ENCODE measurements around the gene HLX.

Gene HLX

DNA sequence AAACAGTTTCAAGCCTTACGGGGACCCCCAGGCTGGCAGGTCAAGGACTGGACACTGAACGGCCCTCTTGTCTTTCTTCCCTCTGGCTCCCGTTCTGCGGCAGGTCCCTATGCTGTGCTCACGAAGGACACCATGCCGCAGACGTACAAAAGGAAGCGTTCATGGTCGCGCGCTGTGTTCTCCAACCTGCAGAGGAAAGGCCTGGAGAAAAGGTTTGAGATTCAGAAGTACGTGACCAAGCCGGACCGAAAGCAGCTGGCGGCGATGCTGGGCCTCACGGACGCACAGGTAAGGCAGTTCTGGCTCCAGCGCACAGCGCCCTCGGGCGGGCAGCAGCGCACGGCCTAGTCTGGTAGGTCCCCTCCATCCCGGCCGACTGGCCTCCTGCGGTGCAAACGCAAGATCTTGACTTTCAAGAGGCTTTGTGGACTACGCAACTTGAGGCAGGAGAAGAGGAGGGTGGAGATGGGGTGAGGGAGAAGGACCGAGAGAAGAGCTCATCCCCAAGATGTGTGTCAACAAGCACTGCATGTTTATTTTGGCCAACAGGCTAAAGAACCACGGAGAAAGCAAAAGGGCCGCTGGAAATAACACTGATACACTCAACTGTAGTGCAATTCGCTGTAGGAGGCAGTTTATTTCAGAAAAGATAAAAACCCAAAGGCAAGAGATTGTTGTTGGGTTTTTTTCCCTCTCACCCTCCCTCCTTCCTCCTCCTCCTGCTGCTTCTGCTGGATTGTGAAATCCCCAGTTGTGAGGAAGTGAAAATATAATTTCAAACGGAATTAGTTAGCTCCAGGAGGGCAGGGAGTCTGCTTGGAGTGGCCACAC lies 3.0 kb downstream of the HLX start:
- DNase-seq = no peak

DNA sequence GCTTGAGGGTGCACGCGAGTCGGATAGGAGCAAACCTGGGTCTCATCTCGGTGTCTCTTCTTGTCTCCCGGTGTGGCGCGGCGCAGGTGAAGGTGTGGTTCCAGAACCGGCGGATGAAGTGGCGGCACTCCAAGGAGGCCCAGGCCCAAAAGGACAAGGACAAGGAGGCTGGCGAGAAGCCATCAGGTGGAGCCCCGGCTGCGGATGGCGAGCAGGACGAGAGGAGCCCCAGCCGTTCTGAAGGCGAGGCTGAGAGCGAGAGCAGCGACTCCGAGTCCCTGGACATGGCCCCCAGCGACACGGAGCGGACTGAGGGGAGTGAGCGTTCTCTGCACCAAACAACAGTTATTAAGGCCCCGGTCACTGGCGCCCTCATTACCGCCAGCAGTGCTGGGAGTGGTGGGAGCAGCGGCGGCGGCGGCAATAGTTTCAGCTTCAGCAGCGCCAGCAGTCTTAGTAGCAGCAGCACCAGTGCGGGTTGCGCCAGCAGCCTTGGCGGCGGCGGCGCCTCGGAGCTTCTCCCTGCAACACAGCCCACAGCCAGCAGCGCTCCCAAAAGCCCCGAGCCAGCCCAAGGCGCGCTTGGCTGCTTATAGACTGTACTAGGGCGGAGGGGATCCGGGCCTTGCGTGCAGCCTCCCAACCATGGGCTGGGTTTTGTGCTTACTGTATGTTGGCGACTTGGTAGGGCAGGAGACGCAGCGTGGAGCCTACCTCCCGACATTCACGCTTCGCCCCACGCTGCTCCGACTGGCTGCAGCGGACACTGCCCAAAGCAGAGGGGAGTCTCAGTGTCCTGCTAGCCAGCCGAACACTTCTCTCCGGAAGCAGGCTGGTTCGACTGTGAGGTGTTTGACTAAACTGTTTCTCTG lies 5.1 kb downstream of the HLX start:
- DNase-seq = no peak

DNA sequence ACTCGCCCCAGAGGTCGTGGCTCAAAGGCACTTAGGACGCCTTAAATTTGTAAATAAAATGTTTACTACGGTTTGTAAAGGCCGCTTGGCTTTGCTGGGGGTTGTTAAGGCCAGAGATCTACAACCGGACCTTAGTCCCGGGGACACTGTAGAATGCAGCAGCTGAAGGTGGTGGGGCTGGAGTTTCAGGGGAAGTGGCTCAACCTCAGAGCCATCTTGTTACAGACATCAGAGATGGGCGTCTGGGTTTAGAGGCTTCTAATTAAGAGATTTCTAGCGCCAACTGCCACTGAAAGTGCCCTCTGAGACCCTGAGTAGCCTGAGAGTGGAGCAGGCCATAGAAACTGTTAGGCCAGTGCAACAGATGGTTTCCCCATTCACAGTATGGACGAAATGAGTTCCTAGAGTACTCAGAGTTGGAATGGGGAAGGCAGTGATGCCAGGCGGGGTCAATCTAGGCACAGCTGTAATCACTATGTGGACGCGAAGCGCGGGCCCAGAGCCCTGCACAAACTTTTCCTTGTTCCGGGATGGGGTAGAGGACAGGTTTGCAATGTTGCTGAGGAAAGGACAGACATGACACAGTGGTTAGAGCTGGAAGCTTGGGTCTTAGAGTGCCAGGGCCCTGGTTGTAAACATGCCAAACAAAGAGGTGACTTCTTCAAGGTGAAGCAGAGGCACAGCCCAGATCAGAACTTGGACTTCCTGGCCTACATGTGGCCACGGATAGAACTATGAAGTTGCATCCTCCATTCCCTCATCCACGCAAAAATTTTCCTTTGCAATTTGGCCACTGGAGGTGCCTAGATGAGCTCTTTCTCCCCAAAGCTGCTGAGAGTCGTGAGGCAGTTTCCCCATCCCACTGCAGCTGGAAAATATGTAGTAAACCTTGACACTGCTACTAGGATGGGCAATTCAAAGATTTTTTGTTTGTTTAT lies 6.0 kb downstream of the HLX start:
- no peak for DNase-seq

DNA sequence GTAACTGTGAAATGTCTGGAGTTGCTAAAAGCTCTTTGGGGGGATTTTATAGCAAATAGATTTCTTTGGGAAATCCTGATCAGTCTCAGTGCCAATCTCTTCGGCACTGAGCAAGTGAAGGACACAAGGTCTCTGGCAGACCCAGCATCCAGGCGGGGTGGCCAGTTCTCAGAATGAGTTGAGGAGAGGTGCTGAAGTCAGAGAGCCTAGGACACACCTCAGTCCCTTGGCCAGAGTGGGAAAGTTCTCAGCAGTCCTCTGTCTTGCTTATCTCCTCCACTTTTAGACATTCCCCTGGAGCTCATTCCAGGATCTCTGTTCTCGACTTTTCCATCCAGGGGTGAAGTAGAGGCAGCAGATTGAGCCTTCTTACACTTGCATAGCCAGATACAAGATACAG lies 6.7 kb downstream of the HLX start:
- no peak for DNase-seq

DNA sequence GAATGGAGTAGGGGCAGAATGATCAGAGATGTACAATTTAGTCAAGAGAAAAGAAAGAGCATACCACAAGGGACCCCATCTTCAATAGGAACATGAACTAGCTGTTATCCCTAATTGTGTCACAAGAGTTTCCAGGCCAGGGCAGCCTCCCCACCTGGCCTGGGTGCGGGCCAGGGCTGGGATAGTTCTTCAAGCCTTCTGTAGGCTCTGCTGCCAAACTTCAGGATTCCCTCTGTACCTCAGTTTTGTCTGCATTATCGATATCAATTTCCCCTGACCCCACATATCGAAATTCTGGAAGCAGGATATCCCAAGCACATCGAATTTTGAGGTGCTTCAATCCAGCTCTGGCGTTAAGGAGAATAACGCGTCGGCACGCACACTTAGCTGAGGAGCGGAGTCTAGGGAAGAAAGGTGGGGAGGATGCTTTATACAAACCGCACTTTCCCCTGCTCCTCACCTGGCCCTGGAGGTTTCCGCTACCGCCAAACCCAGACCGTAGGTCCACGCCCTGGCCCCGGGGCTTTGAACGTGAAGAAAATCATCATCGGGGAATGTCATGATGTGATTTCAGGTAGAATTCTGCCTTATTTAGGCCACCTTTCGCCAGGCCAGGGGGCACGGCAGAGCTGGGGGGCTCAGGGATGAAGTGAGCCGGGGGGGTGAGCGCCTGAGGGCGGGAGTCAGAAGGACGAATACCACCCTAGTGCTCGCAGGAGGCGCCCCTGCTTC lies 7.4 kb downstream of the HLX start:
- DNase-seq = no peak

DNA sequence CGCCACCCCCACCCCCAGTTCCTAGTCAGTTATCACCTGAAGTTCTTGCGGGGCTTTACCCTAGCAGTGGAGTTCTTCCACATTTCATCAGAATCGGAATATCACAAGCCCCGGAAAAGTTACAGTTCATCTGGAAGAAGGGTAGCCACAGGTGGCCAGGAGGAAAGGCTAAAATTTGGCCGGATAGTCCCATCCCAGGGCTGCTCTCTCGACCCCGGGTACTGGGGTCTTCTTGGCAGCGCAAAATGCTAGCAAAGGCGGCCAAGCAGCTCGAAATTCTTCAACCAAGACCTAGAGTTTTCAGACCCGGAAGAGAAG lies 7.9 kb downstream of the HLX start:
- no peak for DNase-seq

DNA sequence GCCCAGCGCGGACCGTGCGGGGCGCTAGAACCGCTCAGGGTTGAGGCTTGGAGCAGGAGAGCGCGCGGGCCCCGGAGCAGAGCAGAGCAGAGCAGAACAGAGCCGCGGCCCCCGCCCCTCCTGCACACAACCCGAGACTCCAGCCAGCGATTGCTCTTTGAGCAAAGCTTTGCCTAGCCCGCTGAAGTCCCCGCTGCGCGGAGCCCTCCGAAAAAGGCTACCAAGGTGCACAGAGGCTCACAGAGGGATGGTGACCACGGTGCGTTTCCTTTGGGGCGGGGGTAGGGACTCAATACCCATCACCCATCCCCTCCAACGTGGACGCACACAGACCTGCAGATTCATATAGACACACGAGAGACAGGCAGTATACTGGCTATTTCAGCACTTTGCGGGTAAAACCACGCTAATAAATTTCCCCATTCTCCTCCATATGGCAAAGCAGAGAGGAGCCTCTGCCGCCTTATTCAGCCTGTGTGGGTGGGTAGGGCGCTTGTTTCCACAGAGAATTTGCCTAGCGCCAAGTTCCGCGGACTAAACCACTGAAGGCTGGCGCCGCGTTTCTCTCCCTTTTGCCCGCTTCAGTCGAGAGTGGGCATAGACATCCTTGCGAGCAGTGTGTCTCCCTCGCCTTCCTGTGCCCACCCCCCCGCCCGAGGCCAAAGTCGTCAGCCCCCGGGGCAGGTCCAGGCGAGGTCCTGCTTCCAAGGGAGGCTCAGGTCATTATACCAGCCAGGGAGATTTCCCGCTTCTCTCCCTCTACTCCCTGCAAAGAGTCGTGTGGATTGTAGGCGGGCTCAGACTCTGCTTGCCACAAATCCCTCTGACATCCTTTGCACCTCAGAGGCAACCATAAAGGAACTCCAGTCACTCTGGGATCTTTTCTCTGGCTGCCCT lies 8.5 kb downstream of the HLX start:
- DNase-seq = no peak

DNA sequence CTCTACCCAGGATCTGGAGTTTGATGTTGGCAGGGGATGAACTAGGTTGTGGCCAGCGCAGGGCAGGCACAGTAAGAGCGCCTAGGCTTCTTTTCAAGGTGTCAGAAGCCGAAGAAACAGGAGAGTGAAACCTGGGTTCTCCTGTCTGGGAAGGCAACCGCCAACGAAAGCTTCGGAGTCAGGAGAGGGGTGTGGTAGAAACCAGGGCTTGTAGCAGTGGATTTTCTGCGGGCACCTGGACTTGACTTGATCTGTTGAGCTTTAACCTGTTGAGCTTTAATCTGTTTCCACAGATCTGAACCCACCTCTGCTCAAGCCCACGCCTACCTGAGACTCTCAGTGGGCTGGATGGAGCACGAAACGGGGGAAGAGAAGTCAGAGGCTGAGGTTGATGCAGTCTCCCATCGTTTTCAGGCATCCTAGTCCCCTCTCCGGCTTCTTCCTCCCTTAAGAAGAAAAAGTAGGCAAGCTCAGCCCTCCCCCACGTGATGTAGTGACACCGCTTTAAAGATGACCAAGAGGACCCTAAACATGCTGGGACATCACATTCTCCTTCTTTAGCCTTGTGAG lies 9.3 kb downstream of the HLX start:
- DNase-seq = no peak

DNA sequence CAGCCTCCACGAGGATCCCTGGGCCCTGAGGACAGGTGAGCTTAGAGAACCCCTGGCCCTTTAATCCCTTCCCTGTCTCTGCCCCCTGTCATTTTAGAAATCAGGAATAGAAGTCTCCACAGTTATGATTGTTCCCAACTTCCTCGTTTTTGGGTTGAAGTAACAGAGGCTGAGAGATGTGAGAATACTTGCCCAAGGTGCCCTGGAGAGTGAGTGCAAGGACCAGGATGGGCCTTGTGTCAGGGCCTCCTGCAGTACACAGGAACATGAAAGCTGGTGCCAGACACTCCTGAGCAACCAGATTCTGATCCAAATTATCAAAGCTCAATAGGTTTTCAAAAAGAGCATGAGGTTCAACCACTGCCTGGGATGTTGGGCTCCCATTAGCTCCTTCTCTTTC lies 10.1 kb downstream of the HLX start:
- DNase-seq = no peak

DNA sequence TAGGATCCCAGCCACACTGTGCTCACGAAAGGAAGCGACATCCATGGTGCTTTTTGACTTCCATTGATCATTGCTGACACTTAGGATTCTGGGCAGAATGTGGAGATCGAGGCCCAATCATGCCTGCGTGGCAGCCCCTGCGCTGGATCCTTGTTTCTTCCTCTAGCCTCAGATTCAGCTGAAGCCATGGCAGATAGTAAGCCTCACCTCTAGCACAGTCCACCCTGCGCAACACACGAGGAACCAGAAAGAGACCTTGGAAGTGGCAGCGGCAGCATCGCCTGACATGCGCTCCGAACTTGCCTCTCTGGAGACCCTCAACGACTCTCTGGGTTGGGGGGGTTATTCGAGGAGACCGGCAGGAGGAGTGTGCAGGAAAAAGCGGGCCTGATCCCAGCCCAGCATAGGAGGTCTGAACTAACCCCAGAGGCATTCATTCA lies 10.6 kb downstream of the HLX start:
- DNase-seq = no peak

DNA sequence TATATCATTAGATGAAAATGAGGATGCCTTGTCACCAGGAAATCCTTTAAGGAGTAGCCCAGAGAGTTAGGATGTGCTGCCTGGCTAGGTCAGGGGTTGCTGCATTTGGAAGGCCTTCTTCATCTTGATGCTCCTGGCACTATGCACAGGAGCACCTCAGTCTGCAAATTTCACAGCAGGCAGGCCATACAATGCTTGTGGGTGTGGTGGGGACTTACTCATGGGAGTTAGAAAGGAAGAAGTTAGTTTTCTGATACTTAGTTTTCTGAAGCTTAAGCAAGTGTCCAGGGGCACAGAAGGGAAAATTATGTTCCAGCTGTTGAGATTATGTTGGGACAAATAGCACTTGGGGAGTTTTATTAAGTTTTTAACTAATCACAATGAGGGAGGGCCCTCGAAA lies 11.4 kb downstream of the HLX start:
- no peak for DNase-seq

DNA sequence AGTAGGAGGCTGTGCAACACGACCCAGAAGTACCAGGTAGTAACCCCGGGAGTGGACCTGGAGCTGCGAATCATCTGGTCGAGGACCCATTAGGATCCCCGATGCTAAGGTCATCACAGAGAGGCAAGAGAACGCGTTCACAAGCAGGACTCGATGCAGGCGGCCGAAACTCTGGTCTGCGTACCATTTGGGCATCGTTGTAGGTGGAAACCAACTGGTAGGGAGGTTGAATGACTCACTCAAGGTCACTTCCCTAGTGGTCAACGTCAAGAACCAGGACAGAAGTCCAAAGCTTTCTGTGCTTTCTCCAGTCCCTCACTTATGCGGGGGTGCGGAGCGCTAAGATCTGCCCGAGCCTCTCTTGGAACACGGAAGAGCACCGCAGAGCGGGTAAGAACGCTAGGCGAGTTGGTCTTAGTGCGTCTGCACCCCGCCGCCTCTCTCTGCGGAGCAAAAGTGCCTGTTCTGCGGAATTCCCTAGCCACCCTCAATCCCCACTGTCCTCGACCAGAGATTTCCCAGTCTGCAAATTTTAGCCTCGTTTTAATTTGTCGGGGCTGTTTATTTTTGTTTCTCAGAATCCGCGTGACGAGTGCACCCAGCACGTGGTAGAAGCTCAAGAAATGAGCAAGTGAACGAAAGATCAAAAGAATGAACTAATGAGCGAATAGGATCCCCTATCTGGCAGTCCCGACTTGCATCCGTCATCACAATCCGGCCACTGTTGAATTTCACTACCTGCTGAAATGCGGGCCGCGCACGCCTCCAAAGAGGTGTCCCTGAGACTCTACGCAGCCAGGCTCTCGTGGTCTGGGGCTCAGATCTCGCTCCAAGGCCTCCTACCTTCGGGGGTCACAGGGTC lies 12.2 kb downstream of the HLX start:
- DNase-seq = no peak

DNA sequence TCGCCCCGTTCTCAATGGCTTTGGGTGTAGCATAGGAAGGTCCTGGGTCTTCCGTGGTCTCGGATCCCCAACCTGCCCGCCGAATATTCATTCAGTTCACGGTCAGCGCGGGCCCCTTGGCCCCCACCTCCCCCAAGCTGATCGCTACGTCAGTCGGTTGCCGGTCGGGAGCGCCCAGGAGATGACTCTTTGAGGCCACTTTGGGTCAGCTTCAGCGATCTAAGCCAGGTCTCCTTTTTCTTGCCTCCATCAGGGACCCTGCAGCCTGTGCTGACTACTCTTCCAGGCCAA lies 12.8 kb downstream of the HLX start:
- DNase-seq = no peak

DNA sequence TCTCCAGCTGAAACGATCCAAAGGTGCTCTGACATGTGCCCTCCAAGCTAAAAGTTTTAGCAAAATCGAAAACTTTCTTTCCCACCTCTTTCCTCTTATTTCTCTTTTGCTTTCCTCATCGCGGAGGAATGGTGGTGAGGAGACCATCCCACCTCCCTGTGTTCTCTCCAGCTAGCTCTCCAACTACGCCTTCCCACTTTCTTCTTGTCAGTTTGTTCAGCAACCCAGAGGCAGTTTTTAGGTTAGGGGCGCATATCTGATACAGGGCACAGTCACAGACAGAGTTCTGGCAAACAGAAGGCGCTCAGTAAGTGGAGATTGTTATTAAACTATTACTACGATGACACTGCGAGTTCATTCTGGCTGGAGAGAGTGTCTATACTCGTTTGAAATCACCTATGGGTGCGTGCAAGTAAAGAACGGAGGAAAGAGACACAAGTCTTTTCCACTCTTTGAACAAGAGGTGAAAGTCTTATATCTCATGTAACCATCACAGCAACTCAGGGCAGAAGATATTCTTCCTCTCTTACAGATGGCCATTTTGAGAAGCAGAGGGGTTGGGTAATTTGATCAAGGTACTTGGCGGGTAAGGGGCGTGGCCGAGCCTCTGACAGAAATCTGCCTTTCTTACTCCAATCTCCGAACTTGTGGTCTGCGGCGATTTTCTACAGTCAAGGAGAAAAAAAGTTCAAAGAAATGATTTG lies 13.9 kb downstream of the HLX start:
- no peak for DNase-seq

DNA sequence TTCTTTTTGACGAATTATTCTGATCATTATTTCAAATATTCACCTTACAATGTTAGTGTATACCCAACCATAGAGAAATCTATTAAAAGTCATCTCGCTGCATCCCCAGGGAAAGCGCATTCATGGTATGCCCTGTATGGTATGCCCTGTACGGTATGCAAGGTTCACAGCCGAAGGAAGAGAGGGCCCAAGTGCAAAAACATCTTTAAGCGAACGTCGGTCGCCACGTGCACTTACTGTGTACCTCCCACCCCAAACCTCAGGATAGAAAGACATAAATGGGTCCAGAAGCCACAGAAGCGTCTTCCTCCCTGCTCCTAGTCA lies 14.4 kb downstream of the HLX start:
- no peak for DNase-seq

DNA sequence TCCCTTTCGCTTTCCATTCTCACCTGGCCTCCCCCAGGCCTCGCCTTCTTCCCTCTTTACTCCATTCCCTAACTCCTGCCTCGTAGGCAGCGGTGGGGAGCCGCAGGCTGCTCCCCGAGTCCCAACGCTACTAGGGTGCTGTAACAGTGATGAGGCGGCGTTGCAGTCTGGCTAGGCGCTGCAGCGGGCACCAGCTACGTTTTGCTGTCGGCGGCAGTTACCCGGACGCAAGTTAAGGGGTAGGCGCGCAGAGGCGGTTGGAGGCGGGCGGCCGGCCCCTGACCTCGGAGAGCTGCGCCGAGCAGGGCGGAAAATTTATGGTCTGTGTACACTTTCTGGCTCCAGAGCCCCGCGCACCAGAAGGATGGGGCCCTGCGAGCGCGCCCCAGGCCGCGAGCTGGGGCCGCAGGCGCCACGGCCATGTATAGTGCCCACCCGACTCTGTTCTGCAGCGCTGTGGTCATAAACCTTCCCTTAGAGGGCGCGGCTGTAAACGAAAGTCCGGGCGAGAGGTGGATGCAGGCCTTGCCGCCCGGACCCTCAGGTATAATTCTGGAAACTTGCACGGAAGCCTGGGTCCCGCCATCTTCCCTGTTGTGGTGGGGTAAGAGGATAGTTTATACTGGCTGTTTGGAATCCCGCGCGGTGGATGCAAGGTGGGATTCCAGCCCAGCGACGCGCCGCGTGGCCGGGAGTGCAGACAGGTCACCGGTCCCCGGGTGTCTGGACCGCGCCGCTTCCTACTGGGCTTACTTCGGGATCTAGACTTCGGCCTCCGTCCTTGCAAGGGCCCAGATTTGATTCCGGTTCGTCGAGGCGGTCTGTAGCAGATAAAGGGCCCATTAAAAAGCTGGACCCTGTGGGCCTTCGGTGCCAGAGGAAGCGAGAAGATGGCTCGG lies 15.0 kb downstream of the HLX start:
- DNase-seq = no peak

DNA sequence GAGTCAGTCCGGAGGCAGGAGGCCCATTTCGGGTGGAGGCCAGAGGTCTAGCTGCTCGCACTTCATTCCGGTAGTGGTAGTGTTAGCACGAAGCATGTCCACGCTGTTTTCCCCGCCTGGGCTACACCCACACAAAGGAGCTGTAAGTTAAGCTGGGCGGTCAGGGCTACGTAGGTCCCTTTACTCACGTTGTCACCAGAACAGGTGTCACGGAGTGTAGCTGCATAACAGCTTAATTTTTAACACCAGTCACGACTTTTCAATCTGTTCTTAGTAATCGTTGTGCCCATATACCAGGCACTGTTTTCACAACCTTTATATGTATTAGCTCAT lies 15.6 kb downstream of the HLX start:
- DNase-seq = no peak

DNA sequence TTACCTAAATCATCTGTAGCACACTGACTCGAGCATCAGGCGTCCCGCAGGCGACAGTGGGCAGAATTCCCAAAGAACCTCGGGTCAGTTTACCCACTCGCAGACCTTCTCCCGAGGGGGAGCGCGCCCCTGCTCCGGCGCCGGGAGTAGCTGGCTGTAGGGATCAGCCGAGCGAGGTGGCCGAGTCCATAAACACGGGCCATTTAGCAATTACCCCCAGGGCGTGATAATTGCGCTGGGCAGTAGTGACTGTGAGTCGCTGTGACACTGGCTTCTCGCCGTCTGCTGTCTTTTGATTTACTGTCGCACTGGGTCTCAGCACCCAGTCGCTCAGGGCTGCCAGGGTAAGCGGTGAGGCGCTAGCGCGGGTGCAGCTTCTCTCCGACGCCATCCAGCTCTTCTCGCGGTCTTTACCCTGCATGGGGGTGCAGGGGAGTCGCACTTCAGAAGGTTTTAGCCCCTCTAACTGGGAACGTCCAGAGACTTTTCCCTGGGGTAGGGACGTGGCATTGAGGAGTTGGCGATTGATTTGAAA lies 16.2 kb downstream of the HLX start:
- no peak for DNase-seq

DNA sequence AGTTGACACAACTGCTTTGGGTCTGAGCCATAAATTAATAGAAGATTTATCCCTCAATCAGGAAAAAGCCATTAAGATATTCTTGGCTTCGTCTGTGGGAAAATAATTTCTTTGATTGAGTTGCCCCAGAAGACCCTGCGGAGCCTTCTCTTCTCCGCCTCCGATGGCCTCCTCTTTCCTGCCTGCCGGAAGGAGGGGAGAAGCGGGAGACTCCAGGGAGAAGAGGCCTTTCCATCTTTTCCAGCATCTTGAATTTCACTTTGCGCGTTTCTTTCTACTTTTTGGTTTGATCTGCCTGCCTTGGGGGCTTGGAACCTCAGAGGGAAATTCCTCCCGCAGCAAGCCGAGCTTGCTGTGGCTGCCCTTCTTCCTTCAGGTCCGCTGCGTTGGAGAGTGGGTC lies 16.8 kb downstream of the HLX start:
- DNase-seq = no peak

All from cortex of kidney (tissue), 1 donor.